NOMO-1 (cell line): Measurements from ENCODE around the gene CUL7.
A peak's percentile ranks its signal among the peaks of the same experiment; 100 is the strongest.
"Not testable (repeated sequence)": the region's sequence is repeated elsewhere in the genome, so short reads cannot be mapped to it uniquely, and the experiment has no call there.

Source experiments
- DNase-seq, 2 experiments: peaks; one replicate each; lab custom pipeline; 2025; ENCODE audit not compliant: unreplicated experiment in 2 of 2; lab: John Stamatoyannopoulos, UW

Gene CUL7

GRCh38 chr6:43053545-43054205 is at the start of gene CUL7:
CUL7 (minus strand) TSS chr6:43053851; CDS start chr6:43052788, 1,063 bp downstream.
- DNase-seq = peak; percentile 93 to 94

GRCh38 chr6:43101497-43101896 is 47.8 kb upstream of the CUL7 start:
- no peak for DNase-seq

GRCh38 chr6:43097502-43097901 is 43.9 kb upstream of the CUL7 start:
- DNase-seq = no peak

GRCh38 chr6:43097098-43097489 is 43.4 kb upstream of the CUL7 start:
- DNase-seq = no peak

GRCh38 chr6:43096451-43097097 is 42.9 kb upstream of the CUL7 start:
- no peak for DNase-seq

GRCh38 chr6:43095939-43096338 is 42.3 kb upstream of the CUL7 start:
- DNase-seq = no peak

- DNase-seq = no peak
Observed at GRCh38 chr6:43093436-43094289, 40.0 kb upstream of the CUL7 start.

- no peak for DNase-seq
Observed at GRCh38 chr6:43092635-43093034, 39.0 kb upstream of the CUL7 start.

- no peak for DNase-seq
Observed at GRCh38 chr6:43091436-43091991, 37.9 kb upstream of the CUL7 start.

GRCh38 chr6:43091020-43091419 is 37.4 kb upstream of the CUL7 start:
- DNase-seq = no peak

GRCh38 chr6:43090559-43090956 is 36.9 kb upstream of the CUL7 start:
- no peak for DNase-seq

- DNase-seq = no peak
Observed at GRCh38 chr6:43089874-43090558, 36.4 kb upstream of the CUL7 start.

GRCh38 chr6:43089467-43089866 is 35.8 kb upstream of the CUL7 start:
- no peak for DNase-seq

GRCh38 chr6:43088654-43089056 is 35.0 kb upstream of the CUL7 start:
- DNase-seq = no peak

- no peak for DNase-seq
Observed at GRCh38 chr6:43086022-43086658, 32.5 kb upstream of the CUL7 start.

- DNase-seq = no peak
Observed at GRCh38 chr6:43082806-43083655, 29.4 kb upstream of the CUL7 start.

GRCh38 chr6:43081922-43082321 is 28.3 kb upstream of the CUL7 start:
- DNase-seq = not testable (repeated sequence)

GRCh38 chr6:43081043-43081442 is 27.4 kb upstream of the CUL7 start:
- no peak for DNase-seq

- DNase-seq = no peak
Observed at GRCh38 chr6:43078691-43079090, 25.0 kb upstream of the CUL7 start.
